Cardiac fibroblast (primary cell): Measurements from ENCODE around the gene TRABD2A.

Experiments
- DNase-seq, 2 donors: peaks; one replicate each; pipeline versions ENCODE4 v3.0.0 to v3.0.0-alpha.2; 2010; ENCODE audit warnings: low read depth in 2 of 2
- H3K4me3 ChIP-seq, 2 donors: replicated peaks in 1 of 2; 1 replicate in 1 of 2; 2 replicates in 1 of 2; pipeline ENCODE4 v1.5.1; 2011; ENCODE audit warnings: low read depth in 2 of 2, low read length in 2 of 2, mild to moderate bottlenecking in 2 of 2, moderate library complexity in 1 of 2
- TF ChIP-seq, protein P1 (sequence below): IDR thresholded peaks from one replicate; pipeline ENCODE4 v1.5.1; 2011; ENCODE audit warnings: low read depth, mild to moderate bottlenecking, low read length, inconsistent platforms

Gene TRABD2A

DNA sequence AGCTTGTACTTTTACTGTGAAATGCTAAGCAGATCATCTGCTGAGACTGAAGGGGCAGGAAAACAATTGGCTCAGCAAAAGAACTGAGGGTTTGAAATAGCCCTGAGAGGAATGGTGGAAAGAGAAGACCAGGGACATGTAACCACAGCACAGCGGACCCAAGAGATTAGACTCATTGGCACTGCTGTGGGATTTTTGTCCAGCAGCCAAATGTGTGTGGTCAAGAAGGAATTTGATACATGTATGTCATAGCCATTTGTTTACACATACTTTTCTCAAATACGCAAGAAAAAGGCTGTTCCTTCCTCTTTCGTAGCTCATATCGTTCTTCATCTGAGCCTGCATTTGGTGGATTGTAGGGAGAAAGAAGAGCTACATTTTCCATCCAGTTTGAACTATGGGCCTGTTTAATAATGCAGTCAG, 73.8 kb downstream of the TRABD2A start:
- H3K4me3 ChIP-seq = no peak overlapping the region
- TF ChIP-seq, protein P1, sequence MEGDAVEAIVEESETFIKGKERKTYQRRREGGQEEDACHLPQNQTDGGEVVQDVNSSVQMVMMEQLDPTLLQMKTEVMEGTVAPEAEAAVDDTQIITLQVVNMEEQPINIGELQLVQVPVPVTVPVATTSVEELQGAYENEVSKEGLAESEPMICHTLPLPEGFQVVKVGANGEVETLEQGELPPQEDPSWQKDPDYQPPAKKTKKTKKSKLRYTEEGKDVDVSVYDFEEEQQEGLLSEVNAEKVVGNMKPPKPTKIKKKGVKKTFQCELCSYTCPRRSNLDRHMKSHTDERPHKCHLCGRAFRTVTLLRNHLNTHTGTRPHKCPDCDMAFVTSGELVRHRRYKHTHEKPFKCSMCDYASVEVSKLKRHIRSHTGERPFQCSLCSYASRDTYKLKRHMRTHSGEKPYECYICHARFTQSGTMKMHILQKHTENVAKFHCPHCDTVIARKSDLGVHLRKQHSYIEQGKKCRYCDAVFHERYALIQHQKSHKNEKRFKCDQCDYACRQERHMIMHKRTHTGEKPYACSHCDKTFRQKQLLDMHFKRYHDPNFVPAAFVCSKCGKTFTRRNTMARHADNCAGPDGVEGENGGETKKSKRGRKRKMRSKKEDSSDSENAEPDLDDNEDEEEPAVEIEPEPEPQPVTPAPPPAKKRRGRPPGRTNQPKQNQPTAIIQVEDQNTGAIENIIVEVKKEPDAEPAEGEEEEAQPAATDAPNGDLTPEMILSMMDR = no peak
- DNase-seq = peak; percentile 95 to 96

DNA sequence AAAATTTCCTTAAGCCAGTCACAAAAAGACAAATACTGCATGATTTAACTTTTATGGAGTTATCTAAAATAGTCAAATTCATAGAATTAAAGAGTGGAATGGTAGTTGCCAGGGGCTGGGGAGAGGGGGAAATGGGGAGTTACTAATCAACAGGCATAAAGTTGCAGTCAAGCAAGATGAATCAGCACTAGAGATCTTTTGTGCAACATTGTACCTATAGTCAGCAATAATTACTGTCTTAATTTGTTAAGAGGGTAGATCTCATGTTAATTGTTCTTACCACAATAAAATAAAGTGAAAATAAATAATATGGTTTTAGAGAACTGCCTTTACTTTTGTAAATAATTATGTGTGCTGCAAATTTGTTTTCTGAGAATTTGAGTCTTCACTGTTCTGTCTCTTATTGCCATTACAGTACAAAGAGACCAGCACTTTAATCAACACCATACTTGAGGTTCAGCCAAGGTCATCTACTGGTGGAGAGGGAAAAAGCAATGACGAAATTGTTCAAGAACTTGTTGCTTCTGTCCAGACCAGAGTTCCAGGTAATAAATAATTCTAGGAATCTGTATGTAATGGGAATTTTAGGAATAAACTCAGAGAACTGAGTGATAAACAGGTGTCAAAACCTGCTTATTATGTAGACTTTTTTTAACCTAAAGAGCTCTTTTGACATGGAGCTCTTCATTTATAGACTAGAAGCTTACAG, 75.5 kb downstream of the TRABD2A start:
- TF ChIP-seq, protein P1 = no peak
- no peak overlapping the region for H3K4me3 ChIP-seq
- DNase-seq = peak in 1 of 2 donors; percentile 20

DNA sequence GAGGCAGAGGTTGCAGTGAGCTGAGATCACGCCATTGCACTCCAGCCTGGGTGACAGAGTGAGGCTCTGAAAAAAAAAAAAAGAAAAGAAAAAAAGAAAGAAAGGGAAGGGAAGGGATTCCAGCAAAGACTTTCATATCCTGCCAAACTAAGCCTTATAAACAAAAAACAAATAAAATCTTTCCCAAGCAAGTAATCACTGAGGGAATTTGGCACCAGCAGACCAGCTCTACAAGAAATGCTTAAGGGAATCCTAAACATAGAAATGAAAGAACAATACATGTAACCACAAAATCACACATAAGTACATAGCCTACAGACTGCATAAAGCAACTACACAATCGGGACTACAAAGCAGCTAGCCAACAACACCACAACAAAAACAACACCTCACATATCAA, 79.1 kb downstream of the TRABD2A start:
- no peak overlapping the region for H3K4me3 ChIP-seq
- TF ChIP-seq, protein P1 = no peak
- DNase-seq = no peak

DNA sequence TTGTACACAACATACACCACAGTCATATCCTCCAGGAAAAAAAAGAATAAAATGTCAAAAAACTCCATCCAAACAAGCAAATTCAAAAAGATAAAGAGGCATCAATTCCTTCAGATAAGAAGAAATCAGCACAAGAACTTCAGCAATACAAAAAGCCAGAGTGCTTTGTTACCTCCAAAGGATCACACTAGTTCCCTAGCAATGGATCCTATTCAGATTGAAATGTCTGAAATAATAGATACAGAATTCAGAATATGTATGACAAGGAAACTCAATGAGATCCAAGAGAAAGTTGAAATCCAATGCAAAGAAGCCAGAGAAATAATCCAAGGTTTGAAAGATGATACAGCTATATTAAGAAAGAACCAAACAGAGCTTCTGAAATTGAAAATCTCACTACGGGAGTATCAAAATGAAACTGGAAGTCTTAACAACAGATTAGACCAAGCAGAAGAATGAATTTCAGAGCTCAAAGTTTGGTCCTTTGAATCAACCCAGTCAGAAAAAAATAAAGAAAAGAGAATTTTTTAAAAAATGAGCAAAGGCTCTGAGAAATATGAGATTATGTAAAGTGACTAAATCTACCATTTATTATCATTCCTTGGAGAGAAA, 80.6 kb downstream of the TRABD2A start:
- DNase-seq = no peak
- TF ChIP-seq, protein P1 = no peak
- no peak overlapping the region for H3K4me3 ChIP-seq

DNA sequence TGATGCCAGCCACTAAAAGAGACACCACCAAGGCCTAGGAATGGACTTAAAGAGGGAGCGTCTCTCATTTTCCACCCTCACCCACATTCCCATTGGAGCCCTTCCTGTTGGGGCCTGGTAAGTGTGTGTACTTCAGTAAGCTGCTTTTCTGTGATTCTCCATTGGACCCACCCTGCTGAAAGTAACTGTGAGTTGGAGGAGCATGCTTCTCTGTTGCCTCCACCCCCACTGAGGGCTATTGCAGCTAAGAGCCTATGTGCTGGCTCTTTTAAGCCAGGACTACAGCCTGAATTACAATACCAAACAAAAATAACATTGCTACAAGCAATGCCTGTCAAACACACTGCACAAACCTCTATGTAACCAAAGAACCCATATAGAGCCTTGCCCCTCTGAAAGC, 81.1 kb downstream of the TRABD2A start:
- DNase-seq = no peak
- TF ChIP-seq, protein P1 = no peak
- no peak overlapping the region for H3K4me3 ChIP-seq

DNA sequence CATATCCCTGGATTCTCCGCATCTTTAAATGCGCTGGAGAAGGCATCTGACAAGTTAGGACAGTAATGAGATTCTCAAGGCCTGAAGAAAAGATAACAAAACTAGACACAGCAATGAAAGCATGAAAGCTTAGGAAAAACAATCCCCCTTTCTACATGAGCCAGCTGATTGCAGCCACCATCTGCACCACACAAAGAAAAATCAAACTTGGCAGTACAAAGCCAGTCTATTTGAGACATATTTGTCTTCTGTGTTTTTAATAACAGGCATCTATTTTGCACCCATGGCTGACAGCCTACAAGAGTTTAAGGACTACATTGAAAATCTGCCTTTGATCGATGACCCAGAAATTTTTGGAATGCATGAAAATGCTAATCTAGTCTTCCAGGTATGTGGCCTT, 83.6 kb downstream of the TRABD2A start:
- no peak overlapping the region for H3K4me3 ChIP-seq
- no peak for DNase-seq
- TF ChIP-seq, protein P1 = no peak

DNA sequence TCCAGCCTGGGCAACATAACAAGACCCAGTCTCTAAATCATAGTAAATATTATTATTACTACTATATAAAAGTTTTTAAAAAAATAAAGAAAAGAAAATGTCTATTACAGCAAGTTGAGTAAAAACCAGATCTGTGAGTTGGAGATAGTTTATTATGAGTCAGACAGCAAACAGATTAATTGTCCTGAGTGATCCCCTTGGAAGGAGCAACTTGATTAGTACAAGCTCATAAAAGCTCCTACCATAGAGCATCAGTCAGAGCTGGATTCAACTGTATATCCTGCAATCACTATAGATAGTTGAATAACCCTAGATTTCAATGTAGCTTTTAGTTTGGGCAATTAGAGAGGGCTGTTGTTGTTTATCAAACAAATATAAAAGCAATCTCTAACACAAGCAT, 84.1 kb downstream of the TRABD2A start:
- H3K4me3 ChIP-seq = no peak overlapping the region
- DNase-seq = no peak
- TF ChIP-seq, protein P1 = no peak
